ENCODE results near the gene DNAI2.

Gene DNAI2

DNA sequence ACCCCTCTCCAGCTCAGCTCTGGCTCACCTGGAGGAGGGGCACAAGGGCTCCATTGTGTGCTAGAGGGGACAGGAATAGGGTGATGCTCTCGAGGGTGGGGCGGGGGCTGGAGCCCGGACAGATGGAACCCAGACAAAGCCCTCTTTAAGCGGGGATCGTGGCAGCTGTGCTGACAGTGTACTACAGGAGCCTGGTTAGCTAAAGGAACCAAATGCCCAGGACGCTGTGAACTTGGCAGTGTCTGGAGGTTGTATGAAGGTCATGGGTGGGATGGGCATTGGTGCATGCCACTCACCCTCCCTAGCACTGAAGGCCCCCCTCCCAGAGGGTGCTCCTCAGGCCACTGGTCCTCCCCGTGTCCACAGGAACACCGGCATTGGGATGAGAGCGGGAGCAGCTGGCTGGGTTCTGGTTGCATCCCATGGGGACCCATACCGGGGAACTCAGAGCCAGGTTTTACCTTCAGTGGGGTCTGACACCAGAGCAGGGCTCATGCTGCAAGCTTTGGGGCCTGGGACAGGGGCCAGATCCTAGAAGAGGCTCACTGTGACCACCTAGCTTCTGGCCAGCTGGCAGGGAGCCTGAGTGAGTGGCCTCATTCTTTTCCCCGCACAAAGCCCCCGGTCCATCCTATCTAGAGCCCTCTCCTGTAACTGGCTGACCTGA is 63.9 kb downstream of the DNAI2 start:
- in situ Hi-C loops (cut with MboI; ENCODE audit: low pct_unique_long_range_greater_than_20kb, low sequenced_read_pairs, unreplicated experiment), result no loop called here
- TF ChIP-seq, protein P1, sequence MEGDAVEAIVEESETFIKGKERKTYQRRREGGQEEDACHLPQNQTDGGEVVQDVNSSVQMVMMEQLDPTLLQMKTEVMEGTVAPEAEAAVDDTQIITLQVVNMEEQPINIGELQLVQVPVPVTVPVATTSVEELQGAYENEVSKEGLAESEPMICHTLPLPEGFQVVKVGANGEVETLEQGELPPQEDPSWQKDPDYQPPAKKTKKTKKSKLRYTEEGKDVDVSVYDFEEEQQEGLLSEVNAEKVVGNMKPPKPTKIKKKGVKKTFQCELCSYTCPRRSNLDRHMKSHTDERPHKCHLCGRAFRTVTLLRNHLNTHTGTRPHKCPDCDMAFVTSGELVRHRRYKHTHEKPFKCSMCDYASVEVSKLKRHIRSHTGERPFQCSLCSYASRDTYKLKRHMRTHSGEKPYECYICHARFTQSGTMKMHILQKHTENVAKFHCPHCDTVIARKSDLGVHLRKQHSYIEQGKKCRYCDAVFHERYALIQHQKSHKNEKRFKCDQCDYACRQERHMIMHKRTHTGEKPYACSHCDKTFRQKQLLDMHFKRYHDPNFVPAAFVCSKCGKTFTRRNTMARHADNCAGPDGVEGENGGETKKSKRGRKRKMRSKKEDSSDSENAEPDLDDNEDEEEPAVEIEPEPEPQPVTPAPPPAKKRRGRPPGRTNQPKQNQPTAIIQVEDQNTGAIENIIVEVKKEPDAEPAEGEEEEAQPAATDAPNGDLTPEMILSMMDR (IDR thresholded peaks at IDR 0.05; ENCODE audit: extremely low read depth, insufficient read depth, missing control alignments), result no peak
- no peak for DNase-seq (ENCODE audit: low spot score)

DNA sequence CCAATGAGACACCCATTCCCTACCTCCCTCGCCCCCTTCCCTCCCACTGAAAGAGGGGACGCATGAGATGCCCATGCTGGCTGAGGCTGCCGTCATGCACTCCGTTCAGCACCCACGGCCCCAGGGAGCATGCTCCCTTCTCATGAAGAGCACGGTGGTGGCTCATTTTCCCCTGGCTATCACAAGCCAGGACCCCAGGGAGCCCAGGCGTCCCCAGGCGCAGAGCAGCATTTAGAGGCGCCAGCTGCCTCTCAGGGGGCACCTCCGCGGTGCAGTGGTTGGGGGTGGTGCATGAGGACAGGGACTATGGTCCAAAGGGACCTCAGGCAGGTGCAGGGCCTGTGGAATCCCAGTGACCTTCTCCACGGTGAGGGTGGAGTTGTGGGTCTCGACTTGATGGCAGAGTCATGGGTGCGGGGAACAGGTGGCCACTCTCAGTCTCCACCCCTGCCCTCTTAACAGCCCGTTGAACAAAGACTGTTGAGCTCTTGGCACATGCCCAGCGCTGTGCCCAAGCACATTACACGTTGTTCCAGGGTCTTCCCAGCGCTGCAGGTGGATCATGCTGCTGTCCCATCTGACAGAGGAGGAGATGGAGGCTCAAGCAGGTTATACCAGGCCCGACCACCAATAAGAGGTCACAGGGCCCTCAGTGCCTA is 65.6 kb downstream of the DNAI2 start:
- TF ChIP-seq, protein P1 (IDR thresholded peaks at IDR 0.05; ENCODE audit: extremely low read depth, insufficient read depth, missing control alignments), result no peak

DNA sequence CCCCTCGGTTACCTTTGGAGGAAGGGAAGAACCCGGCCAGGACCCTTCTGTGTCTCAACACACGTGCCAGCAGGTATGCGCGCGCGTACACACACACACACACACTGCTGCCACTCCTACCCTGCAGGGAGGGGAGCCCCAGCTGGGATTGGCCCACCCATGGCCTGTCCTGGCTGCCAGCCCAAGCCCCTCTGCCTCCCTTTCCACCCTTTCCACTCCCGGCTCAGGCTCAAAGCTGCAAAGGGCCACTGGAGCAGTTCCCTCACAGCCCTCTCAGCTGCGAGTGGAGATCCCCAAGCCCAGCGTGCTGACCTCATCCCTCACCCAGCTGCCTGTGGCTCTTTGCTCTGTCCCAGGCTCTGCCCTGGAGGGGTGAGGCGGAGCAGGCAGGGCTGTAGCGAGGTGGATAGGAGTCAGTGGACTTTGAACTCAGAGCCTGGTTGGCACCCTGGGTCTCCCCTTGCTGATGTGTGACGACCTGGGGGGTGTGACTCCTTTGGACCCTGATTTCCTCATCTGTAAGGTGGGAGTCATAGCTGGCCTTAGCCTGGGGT is 66.5 kb downstream of the DNAI2 start:
- TF ChIP-seq, protein P1 (IDR thresholded peaks at IDR 0.05; ENCODE audit: extremely low read depth, insufficient read depth, missing control alignments), result no peak
- DNase-seq (ENCODE audit: low spot score), result no peak
- in situ Hi-C loops (cut with MboI; ENCODE audit: low pct_unique_long_range_greater_than_20kb, low sequenced_read_pairs, unreplicated experiment), result no loop called here

More for the DNA sequence above, 65.6 kb downstream of the DNAI2 start:
- no peak for DNase-seq (ENCODE audit: low spot score)
- in situ Hi-C loops (cut with MboI; ENCODE audit: low pct_unique_long_range_greater_than_20kb, low sequenced_read_pairs, unreplicated experiment), result no loop called here

- TF ChIP-seq, protein P1 (IDR thresholded peaks at IDR 0.05; ENCODE audit: extremely low read depth, insufficient read depth, missing control alignments), result no peak
- in situ Hi-C loops (cut with MboI; ENCODE audit: low pct_unique_long_range_greater_than_20kb, low sequenced_read_pairs, unreplicated experiment), result no loop called here
- DNase-seq (ENCODE audit: low spot score), result no peak
Observed at GRCh38 chr17:74342224-74342623, 68.2 kb downstream of the DNAI2 start.

DNA sequence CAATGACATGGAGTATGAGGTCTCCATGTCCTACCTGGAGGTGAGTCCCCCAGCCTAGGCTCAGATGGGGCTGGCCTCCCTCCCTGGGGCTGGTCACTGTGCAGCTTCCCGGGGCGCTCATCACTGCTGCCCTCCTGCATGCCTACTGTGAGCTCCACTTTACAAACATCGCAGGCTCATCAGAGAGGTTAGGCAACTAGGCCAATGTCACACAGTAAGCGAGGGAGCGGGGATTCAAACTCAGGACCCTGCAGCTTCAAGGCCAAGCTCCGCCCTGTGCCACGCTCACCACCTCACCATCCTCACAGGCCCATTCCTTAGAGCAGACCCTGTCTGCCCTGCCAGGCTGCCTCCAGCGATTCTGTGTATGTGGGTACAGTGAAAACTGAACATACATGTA is 69.1 kb downstream of the DNAI2 start:
- TF ChIP-seq, protein P1 (IDR thresholded peaks at IDR 0.05; ENCODE audit: extremely low read depth, insufficient read depth, missing control alignments), result no peak
- in situ Hi-C loops (cut with MboI; ENCODE audit: low pct_unique_long_range_greater_than_20kb, low sequenced_read_pairs, unreplicated experiment), result no loop called here
- no peak for DNase-seq (ENCODE audit: low spot score)

DNA sequence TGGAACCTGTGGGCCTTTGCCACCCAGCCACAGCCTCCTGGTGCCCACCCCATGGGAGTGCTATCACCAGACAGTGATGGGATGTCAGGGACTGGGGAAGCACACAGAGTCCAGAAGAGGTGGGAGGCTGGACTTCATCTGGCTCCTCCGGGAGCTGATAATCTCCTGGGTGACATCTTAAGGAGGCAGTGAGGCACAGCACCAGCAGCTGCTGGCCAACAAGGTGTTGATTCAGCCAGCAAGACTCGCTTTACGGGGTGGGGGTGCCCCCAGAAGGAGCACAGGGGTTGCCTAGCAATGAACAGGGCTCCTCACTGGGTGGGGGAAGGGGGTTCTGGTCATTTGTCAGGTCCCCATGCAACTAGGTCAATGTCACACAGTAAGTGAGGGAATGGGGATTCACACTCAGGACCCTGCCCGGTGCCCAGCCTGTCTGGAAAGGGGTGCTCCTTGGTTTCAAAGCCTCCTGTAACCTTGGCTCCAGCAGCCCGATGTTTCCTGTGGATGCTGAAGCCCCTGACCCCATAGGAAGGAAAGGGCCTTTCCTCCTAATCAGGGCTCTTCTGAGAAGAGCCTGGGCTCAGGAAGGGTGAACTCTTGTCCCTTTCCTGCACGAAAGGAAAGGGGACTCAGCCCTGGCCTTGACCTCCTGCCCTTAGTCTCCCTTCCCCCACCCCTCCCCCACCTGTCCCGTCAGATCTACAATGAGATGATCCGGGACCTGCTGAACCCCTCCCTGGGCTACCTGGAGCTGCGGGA is 69.7 kb downstream of the DNAI2 start:
- DNase-seq (ENCODE audit: low spot score), result no peak
- in situ Hi-C loops (cut with MboI; ENCODE audit: low pct_unique_long_range_greater_than_20kb, low sequenced_read_pairs, unreplicated experiment), result no loop called here
- TF ChIP-seq, protein P1 (IDR thresholded peaks at IDR 0.05; ENCODE audit: extremely low read depth, insufficient read depth, missing control alignments), result no peak

Measured in GM13977 (cell line).